Activated T-cell treated with anti-CD3 and anti-CD28 coated beads for 4 hours (primary cell): ENCODE data around the gene DNAAF1.
"Not testable (repeated sequence)": the region's sequence is repeated elsewhere in the genome, so short reads cannot be mapped to it uniquely, and the experiment has no call there.

Source experiments
- DNase-seq: peaks from one replicate; pipeline ENCODE4 v3.0.0-alpha.2; 2020

The DNAAF1 gene

DNA sequence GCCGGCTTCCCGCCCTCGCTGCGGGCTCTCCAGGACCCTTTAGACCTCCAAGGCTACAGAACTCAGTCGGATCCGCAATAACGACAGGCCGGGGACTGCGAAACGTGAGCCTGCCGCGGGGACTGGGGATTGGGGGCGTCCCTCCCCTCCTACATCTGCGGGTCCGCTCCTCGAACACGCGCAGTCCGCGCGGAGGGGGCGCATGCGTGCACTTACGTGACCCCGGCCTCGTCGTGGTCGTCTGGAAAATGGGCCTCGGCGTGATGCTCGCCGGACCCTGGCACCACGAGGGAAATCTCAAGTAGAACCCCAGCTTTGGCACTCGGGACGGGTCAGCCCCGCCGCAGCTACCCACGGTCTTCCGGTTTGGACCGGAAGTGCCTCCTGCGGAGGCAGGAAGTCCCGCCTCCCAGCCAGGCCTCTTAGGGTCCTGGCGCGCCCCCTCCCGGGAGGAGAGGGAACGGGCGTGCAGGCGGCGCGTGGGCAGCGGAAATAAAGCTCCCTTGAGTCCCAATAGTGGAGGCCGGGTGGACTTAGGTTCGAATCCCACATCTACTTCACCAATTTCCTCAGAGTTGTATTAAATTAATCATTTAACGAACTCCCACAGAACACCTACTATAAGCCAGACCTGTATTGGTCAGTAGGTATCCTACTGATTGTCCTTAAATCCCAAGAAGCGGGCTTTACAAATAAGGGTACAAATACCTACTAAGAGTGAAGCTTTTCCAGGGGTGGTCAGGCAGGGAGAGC, 41.8 kb downstream of the DNAAF1 start, which contains the start of gene TAF1C:
Gene TAF1C, minus strand, starts transcription at position 373 of the 753 bp plus-strand sequence. CDS start 2,069 bp downstream, outside the sequence.
- peak; percentile 89 for DNase-seq

DNA sequence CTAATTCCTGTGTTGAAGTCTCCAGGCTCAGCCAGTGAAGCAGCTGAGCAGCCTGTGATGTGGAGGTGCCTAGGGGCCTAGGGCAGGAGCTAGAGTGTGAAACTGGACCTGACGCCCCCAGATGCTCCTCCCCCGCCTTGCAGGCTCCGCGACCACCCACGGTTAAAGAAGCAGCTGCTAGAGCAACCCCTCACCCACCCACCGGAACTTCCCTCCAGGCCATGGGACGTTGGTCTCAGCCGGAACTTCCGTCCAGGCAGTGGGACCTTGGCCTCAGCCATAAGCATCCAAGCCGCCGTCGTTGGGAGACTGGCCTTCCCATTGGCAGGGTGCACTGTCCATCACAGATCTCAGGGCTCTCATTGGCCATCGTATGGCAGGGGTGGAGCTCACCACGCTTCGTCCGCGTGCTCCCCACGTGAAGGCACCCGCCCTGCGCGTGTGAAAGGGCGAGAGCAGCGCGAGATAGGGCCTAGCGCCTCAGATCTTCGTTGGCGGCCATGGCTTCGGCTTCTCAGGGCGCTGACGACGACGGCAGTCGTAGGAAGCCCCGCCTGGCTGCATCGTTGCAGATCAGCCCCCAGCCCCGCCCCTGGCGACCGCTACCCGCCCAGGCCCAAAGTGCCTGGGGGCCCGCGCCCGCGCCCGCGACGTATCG, 45.8 kb downstream of the DNAAF1 start, which contains the start of gene ADAD2:
Gene ADAD2, plus strand, starts transcription at position 427 of the 658 bp plus-strand sequence. Its CDS starts 74 bp downstream, at position 501.
- DNase-seq, result no peak

DNA sequence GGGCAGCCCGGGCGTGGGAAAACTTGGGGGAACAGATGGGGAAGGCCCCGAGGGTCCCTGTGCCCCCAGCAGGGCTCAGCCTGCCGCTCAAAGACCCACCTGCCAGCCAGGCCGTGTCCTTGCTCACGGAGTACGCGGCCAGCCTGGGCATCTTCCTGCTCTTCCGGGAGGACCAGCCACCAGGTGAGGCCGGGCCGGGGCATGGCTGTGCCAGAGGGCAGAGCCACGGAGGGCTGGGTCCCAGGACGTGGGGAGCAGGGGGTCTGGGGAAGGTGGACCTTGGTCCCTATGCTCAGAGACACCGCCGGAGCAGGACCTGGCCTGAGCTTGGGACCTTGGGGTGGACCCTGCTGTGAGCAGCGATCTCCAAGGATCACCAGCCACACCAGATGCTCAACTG, 46.4 kb downstream of the DNAAF1 start:
- no peak for DNase-seq

DNA sequence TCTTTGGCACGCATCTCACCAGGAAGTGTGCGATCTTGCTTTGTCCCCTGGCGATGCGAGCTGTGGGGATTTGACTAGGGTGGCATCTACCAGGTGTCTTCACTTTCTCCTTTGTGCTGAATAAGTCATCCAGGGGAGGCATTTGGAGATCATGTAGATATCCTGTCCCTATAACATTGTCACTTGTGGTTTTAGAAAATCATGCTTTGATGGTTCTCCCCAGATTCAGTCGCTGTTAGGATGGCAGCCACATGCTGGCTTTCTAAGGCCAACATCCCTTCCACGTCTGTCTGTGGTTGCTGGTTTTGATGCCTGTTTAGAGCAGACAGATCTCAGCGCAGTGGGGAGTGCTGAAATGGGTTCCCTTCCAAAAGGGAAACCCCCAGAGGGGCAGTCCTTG, 48.4 kb downstream of the DNAAF1 start:
- no peak for DNase-seq

DNA sequence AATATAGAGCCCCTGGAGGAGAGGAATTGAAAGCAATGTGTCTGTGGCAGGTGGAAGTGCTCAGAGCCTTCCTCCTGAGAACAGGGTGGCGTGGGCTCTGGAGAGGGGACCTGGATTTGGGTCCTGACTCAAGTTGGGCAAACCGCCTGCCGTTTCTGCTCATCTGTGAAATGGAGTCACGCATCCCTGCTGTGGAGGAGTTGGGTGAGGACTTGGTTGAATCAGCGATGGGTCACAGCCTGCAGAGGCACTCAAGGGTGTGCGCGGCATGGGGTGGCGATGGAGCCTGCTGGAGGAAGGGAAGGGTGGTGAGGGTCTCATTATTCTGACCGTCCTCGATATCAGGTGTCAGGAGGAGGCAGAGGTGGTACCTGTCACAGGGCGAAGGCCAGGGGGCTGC, 48.9 kb downstream of the DNAAF1 start:
- DNase-seq, result no peak

DNA sequence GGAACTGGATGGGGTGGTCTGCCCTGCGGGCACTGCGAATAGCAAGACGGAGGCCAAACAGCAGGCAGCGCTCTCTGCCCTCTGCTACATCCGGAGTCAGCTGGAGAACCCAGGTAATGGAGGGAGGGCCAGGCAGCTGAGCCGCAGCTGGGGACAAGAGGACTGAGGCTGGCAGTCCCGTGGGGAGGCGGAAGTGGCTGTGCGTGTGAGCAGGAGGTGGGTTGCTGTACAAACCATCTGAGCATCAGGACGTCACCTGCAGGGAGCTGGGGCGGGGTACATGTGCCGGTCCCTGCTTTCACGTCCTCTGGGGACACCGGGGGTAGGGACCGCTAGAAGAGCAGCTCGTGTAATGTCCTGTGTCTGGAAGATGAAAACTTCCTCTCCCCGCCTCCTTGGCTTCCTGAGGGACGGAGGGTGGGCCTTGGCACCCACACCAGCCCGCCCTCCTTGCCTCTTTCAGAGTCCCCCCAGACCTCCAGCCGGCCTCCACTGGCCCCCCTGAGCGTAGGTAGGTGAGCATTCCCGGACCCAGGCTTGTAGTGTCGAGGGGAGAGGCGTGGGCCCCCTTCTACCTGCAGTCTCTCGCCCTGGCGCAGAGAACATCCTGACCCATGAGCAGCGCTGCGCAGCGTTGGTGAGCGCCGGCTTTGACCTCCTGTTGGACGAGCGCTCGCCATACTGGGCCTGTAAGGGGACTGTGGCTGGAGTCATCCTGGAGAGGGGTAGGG, 49.5 kb downstream of the DNAAF1 start:
- DNase-seq, result peak; percentile 13

DNA sequence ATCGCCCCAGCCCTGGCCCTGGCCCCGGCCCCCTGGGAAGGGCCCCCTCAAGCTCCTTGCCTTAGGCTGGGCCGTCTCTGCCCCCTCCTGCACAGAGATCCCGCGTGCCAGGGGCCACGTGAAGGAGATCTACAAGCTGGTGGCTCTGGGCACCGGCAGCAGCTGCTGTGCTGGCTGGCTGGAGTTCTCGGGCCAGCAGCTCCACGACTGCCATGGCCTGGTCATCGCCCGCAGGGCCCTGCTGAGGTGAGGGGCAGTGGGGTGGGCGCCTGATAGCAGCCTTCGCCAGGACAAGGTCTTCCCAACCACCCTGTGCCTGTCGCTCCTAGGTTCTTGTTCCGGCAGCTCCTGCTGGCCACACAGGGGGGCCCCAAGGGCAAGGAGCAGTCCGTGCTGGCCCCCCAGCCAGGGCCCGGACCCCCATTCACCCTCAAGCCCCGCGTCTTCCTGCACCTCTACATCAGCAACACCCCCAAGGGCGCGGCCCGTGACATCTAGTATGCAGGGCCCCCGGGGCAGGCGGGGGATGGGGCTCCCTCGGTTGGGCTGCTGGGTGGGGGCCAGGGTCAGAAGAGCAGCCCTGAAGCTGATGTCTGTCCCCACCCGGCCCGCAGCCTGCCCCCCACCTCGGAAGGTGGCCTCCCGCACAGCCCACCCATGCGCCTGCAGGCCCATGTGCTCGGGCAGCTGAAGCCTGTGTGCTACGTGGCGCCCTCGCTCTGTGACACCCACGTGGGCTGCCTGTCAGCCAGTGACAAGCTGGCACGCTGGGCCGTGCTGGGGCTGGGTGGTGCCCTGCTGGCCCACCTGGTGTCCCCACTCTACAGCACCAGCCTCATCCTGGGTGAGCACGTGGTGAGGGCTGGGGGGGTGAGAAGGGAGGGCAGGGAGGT, 50.3 kb downstream of the DNAAF1 start:
- no peak for DNase-seq

DNA sequence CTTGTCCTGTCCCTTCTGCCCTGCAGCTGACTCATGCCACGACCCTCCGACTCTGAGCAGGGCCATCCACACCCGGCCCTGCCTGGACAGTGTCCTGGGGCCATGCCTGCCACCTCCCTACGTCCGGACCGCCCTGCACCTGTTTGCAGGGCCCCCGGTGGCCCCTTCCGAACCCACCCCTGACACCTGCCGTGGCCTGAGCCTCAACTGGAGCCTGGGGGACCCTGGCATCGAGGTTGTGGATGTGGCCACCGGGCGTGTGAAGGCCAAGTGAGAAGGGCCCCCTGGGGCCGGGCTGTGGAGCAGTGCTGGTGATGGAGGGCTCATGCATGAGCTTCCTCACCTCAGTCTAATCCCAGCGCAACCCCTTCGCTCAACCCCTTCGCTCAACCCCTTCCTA, 51.0 kb downstream of the DNAAF1 start:
- DNase-seq, result no peak

DNA sequence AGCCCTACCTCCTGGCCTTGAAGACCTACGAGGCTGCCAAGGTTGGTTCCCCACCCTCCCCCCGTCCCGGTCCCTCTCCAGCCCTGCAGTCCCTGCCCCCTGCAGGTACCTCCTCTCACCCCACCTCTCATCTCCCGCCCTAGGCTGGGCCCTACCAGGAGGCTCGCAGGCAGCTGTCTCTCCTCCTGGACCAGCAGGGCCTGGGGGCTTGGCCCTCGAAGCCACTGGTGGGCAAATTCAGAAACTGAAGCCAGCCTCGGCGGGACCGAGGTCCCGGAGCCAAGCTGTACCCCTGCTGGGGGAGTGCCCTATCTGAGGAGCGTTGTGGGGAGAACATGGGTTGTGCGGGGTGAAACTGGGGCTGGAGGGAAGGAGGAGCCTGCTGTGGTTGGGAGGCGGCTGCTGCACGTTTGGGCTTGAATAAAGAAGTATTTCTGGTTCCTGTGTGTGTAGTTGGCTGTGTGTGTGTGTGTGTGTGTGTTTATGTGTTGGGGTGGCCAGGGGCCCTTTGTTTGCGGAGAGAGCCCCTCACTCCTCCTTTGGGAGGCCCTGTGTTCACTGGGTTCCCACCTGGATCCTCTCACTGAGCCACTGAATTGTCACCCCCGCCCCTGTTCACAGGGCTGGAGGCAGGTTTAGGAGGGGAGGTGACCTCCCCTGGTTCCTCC, 51.8 kb downstream of the DNAAF1 start:
- DNase-seq, result no peak

DNA sequence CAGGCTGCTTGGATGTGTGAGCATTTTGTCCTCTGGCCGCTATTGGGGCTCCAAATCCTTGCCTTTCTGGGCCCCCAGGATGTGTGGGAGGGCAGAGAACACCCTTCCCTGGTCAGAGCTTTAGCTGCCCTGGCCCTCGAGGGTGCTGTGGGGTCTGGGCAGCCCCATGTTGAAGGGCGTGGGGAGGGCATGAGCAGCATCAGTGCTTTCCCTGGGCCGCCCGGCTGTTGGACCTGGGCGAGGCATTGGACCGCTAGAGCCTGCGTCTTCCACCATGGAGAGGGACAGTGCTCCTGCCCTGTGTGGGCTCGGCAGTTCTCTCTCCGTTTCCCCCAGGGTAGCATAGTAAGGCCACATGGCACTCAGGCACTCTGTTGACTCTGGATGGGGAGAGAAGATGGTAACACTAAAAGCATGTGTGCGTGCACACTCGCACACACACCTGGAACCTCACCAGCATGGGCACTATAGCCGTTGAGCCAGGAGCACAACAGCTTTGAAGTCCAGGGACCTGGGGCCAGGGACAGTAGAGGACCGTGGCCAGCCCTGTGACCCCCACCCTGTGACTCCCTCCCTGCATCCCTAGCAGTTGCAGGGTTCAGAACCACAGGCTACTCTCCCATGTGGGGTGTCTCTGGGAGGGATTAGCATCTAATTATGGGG, 52.5 kb downstream of the DNAAF1 start:
- no peak for DNase-seq

DNA sequence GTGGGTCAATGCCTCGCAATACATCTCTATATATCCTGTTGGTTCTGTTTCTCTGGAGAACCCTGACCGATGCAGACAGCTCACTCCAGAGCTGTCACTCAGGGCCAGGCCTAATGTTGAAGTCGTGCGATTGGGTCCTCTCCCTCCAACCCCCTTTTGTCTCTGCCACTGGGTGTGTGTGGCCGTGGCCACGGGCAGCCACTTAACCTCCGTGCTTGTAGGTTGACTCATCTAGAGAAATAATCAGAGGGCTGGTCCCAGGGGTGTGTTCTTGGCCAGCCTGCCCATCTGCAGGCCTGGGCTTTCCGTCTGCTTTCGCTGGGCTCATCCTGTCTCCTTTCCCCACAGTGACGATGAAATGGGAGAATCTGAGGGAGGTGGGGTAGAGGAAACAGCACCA, 53.3 kb downstream of the DNAAF1 start:
- DNase-seq, result no peak

DNA sequence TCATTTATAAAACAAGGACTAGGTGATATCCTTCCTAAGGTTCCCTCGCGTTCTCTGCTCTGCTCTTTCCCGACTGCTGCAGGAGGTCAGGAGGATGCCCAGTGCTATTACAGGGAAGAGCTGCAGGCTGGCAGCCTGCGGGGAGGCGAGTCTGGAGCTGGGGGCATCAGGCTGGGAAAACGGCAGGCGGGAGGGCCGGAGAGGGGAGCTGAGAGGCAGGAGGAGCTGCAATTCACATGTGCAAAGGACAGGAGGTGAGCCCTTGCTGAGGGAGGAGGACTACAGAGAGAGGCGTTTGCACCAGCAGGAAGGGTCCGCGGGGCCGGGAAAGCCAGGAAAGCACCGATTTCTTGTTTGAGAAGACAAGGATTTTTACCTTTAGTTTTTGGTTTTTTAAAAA, 54.0 kb downstream of the DNAAF1 start:
- DNase-seq, result no peak

DNA sequence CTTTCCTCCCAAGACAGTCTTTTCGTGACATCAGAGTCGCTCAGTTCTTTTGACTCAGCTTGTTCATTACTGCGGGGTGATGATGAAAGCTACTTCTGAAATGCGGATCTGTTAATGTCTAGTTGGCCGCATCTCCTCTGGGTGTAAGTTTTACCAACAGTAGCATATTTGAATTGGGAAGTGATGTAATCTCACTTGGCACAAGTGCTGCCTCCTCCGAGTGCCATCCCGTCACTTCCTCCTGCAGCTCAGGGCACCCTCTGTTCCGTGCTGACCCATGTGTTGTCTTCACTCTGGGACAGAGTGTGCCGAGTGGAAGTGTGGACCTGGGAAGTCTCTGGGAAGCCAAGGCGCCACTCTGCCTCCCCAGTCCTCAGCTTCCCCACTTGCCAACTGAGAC, 54.8 kb downstream of the DNAAF1 start:
- DNase-seq, result no peak

DNA sequence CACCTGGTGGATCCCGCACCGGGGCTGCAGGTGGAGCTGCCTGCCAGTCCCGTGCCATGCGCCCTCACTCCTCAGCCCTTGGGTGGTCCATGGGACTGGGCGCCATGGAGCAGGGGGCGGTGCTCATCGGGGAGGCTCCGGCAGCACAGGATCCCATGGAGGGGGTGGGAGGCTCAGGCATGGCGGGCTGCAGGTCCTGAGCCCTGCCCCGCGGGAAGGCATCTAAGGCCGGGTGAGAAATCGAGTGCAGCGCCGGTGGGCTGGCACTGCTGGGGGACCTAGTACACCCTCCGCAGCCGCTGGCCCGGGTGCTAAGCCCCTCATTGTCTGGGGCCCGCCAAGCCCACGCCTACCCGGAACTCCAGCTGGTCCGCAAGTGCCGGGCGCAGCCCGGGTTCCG, 59.4 kb downstream of the DNAAF1 start:
- DNase-seq, result not testable (repeated sequence)

DNA sequence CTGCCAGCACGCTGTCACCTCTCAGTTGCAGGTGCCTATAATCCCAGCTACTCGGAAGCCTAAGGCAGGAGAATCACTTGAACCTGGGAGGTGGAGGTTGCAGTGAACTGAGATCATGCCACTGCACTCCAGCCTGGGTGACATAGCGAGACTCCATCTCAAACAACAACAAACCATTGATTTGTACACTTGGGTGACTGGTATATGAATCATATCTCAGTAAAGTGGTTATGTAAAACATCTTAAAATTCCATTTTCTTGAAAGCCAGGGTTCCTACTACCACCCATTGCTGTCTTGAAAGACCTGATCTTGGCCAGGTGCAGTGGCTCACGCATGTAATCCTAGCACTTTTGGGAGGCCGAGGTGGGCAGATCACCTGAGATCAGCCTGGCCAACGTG, 60.0 kb downstream of the DNAAF1 start:
- DNase-seq, result not testable (repeated sequence)

DNA sequence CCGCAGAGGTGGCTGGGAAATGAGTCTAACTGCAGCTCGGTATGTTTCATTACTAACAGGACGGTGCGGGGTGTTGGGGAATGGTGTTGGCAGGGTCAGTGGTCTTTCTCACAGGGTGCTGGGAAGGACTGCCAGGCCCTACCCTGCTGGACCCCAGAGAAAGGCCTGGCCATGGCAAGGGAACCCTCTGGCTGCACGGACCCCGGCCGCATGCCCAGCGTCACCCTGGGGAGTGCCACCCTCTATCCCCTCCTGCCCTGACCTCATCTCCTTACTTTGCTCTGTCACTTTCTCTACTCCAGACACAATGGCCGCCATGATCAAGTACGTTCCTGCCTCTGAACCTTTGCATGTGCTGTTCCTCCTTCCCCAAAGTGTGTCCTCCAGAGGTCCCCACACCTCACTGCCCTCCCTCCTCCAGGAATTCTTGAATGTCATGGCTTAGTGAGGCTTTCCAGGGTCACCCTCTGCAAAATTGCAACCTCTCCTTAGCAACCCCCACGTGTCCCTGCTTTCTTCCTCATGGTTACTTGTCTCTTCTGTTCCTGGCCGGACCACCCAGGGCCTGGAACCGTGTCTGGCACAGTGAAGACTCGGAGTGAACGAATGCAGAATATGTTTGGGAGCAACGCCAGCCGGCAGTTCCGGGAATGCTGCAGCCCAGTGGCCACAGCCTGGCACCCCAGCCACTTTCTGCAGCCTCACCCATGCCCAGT, 61.0 kb downstream of the DNAAF1 start:
- no peak for DNase-seq

DNA sequence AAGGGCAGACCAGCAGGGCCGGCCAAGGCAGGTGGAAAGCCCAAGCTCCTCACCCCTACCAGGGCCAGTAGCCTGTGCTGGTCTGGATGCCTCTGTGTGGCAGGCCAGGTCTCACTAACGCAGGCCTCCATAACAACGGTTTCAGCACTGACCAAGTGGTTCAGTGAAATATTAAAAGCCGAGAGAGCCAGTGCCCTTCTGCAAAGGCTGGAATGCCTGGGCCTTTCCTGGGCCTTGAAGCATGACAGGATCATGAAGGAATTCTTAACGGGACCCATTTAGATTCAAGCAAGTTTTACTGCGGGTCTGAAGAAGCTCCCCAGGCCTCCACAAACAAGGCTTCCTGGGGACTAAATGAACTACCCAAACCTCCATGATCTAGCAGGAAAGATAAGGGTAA, 62.1 kb downstream of the DNAAF1 start:
- DNase-seq, result no peak

DNA sequence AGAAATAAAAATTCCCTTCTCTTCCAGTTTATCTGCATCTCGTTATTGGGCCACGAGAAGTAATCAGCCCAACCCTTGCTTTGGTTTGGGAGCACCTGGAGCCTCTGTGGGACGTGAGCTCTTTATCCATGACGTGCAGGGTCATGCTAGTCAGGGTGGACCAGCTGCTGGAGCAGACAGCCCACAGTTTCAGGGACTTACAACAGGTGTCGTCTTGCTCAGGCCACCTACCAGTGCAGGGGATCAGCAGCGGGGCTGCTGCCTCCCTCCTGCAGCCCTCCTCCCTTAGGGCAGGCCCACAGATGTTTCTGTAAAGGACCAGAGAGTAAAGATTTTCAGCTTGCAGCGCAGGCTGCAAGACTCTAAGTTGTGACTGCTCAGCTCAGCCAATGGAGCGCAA, 62.8 kb downstream of the DNAAF1 start:
- DNase-seq, result no peak

DNA sequence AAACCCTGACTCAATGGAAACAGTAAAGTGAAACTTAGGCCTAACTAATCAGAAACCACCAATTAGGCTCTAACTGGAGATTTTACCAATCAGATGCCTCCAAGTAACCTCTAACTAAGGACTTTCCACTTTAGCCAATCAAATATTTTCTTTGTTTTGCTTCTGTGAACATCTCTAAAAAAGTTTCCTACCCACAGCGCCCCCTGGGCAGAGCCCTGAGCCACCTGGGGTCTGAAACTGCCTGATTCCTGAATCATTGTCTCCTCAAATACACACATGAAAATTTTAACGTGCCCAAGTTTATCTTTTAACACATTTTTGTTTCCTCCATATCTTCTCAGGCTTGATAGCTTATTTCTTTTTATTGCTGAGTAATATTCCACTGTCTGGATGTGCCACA, 64.9 kb downstream of the DNAAF1 start:
- no peak for DNase-seq

DNA sequence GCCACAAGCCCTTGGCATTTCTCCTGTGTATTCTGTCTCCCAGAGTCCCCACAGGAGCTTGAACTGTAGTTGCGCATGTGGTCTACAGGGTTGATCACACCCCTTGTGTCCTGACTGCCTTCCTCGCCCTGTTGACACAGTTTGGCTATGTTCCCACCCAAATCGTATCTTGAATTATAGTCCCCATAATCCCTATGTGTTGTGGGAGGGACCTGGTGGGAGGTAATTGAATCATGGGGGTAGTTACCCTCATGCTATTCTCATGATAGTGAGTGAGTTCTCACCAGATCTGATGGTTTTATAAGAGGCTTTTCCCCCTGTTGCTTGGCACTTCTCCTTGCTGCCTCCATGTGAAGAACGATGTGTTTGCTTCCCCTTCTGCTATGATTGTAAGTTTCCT, 67.0 kb downstream of the DNAAF1 start:
- no peak for DNase-seq

DNA sequence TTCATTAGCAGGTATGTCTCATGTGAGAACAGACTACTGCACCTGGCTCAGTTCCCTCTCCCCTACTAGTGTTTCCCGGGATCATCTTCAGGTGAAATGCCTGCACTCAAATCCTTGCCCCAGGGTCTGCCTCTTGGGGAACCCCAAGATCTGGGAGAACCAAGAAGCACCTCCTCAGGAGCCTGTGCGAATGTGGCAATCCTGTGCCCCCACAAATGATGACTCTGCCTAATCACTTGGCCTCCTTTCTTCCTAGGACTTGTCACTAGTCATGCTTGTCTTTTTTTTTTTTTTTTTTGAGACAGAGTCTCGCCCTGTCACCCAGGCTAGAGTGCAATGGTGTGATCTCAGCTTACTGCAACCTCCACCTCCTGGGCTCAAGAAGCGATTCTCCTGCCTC, 67.5 kb downstream of the DNAAF1 start:
- DNase-seq, result no peak
